Adrenal gland (tissue), 5 donors: ENCODE data around the gene ATOH8.

Source experiments
- CTCF ChIP-seq, 6 experiments: fragments of 450-650 bp in 4 of 6; fragments of 200-600 bp in 2 of 6; sonication (generic) in 1 of 6; IDR thresholded peaks; 1 replicate in 5 of 6; 2 replicates in 1 of 6; pipeline versions ENCODE4 v1.5.1 to v1.8.0; 2016 to 2021; ENCODE audit warnings: antibody characterized with exemption in 6 of 6, mild to moderate bottlenecking in 2 of 6, moderate library complexity in 1 of 6
- POLR2A ChIP-seq, 2 donors: fragments of 450-650 bp; IDR thresholded peaks; one replicate each; pipeline ENCODE4 v1.6.1; 2017; ENCODE audit warnings: antibody characterized with exemption in 2 of 2, mild to moderate bottlenecking in 2 of 2, moderate library complexity in 1 of 2
- donor health status: DM: no; HTN: no; CAD: no.

- TF ChIP-seq POLR2A (IDR thresholded peaks at IDR 0.05) (no peak), CTCF (IDR thresholded peaks at IDR 0.05) (no peak)
These were observed 20.6 kb downstream of the ATOH8 start for GRCh38 chr2:85774126-85774978.
